Hypothalamus (tissue), 51 donors: Measurements from ENCODE around the gene CCDC188.

Source experiments
- DNase-seq, 51 donors: peaks; one replicate each; lab custom pipeline; 2025; lab: John Stamatoyannopoulos, UW

Gene CCDC188

GRCh38 chr22:20137113-20137512 is 13.7 kb downstream of the CCDC188 start:
- no peak for DNase-seq

- DNase-seq, result no peak
Measured at GRCh38 chr22:20136603-20136873, 14.3 kb downstream of the CCDC188 start.

DNA sequence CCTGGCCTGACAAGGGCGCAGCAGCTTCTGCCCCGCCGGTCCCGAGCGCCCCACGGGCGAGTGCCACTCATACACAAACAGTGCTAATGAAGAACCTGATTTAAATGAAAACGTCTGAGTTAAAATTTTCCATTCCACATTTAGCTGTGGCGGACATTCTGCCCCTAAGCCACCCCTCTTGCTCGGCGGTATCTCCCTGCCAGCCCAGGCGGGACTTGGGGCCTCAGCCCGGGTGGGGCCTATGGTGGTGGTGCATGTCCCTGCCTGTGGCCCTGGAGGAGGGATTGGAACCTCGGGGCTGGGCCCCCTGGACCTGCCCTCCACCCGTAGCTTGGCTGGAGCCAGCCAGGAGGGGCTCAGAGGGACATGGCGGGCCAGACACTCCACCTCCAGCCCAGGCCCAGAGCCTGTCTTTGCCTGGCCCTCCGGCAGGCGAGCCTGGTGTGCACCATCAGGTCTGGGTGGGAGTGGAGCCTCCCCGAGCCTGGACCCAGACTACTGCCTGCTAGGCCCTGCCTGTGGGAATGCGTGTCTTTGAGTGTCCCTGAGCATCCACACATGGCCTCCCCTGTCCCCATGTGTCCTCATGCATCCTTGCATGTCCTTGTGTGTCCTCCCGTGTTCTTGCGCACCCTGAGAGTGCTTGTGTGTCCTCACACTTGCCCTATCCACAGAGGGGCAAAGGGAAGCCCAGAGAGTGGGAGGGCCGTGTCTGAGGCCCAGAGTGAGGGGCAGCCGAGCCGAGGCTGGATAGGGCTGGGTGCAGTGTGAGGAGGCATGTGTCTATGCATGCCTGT is 14.9 kb downstream of the CCDC188 start:
- no peak for DNase-seq

- no peak for DNase-seq
Measured at GRCh38 chr22:20135265-20135664, 15.6 kb downstream of the CCDC188 start.

- DNase-seq, result no peak
Measured at GRCh38 chr22:20133930-20134549, 16.8 kb downstream of the CCDC188 start.

- no peak for DNase-seq
Measured at GRCh38 chr22:20132686-20133246, 18.1 kb downstream of the CCDC188 start.

- peak in 11 of 51 donors; percentile 17 to 61 (median 43) for DNase-seq
Measured at GRCh38 chr22:20131859-20132685, 18.8 kb downstream of the CCDC188 start.

DNA sequence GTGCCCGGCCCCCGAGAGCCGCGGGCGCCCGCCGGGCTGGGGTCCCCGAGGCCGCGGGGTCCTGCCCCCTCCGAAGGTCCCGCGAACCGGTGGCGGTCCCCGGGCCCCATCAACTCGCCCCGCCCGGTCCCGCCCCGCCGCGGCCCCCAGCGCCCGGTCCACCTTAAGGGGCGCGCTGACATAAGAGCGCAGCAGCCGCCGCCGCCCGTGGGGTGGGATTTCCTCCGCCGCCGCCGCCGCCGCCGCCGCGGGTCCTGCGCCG is 19.3 kb downstream of the CCDC188 start, which contains the start of gene ZDHHC8:
ZDHHC8 (plus strand) TSS at position 208 of the 262 bp plus-strand sequence. CDS start 144 bp downstream, outside the sequence.
- peak in 18 of 51 donors; percentile 14 to 66 (median 45) for DNase-seq

- peak; percentile 11 to 90 (median 75) for DNase-seq
Measured at GRCh38 chr22:20130731-20131596, 19.9 kb downstream of the CCDC188 start.

GRCh38 chr22:20130319-20130718 is 20.5 kb downstream of the CCDC188 start:
- DNase-seq, result no peak

GRCh38 chr22:20129747-20130014 is 21.2 kb downstream of the CCDC188 start:
- no peak for DNase-seq

- peak in 11 of 51 donors; percentile 12 to 38 (median 29) for DNase-seq
Measured at GRCh38 chr22:20128902-20129746, 21.7 kb downstream of the CCDC188 start.

GRCh38 chr22:20128619-20128901 is 22.3 kb downstream of the CCDC188 start:
- DNase-seq, result no peak

DNA sequence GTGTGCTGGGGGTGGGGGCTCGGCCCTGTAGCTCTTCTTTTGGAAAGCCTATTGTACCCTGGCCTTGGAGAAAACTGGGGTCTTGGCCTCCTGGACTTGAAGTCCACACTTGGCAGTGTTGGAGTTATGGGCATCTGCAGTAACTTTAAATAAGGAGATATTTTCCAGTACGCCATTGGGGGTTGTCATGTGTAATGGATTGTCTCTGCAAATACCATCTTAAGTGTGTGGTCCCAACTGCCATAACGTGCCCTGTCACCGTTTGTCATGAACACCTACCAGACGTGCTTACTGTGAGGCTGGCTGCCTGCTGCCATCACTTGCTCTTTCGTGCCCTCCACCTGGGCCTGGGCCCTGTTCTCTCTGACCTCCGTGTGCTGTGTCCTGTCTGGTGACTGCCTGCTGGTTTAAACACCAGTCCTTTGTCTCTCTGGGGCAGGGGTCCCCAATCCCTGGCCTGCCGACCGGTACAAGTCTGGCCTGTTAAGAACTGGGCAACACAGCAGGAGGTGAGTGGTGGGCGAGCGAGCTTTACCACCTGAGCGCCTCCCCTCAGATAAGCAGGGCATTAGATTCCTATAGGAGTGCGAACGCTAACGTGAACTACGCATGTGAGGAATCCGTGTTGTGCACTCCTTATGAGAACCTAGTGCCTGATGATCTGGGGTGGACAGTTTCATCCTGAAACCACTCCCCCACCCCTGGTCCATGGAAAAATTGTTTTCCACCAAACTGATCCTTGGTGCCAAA is 22.8 kb downstream of the CCDC188 start:
- DNase-seq, result no peak

DNA sequence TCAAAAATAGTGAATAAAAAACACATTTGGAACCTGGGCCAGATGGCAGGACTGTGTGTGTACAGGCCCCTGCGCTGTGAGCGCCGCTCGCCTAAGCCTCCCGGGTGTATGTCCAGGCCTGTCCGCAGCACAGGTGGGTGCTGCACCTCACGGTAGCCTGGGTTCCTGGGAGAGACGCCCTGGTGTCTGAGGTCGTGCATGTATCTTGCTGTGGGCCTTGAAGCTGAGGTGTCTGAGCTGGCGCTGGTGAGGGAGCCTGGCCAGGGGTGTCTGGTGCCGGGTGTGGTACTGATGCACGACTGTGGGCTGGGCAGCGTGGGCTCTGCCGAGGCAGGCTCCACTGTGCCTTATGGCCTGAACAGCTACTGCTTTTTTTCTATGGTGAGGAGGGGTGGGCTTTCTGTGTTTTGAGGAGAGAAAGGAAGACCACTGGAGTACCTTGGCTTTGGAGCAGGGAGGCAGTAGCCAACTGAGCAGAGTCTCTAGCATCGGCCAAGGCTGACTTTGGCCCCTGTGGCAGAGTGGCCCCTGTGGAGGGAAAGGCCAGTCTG is 23.5 kb downstream of the CCDC188 start:
- DNase-seq, result no peak

DNA sequence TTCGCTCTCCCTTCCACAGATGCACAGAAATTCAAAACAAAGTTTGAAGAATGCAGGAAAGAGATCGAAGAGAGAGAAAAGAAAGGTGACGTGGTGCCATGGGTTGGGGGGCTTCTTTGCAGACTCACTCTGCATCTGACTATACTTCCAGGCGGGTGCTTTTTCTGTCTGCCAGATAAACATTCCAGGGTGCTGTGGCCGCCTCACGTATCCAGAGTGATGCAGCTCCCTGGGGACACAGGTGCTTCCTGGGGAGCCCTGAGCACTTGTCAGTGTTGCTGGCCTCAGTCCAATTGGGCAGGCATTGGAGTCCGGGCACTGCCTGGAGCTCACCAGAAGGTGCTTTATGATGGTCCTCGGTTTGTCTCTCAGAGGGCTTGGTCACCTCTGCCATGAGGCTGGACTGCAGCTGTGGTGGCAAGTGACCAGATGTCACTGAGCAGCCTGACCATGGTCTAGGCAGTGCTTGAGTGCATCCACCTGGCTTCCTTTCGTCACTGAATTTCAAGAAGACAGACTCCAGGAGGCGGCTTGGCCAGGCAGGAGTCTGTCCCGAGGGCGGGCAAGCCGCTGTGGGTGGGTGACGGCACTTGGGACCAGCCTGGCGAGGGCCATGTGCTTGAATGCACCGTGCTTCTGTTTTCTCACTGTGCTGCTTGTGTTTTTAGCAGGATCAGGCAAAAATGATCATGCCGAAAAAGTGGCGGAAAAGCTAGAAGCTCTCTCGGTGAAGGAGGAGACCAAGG is 24.4 kb downstream of the CCDC188 start:
- no peak for DNase-seq

DNA sequence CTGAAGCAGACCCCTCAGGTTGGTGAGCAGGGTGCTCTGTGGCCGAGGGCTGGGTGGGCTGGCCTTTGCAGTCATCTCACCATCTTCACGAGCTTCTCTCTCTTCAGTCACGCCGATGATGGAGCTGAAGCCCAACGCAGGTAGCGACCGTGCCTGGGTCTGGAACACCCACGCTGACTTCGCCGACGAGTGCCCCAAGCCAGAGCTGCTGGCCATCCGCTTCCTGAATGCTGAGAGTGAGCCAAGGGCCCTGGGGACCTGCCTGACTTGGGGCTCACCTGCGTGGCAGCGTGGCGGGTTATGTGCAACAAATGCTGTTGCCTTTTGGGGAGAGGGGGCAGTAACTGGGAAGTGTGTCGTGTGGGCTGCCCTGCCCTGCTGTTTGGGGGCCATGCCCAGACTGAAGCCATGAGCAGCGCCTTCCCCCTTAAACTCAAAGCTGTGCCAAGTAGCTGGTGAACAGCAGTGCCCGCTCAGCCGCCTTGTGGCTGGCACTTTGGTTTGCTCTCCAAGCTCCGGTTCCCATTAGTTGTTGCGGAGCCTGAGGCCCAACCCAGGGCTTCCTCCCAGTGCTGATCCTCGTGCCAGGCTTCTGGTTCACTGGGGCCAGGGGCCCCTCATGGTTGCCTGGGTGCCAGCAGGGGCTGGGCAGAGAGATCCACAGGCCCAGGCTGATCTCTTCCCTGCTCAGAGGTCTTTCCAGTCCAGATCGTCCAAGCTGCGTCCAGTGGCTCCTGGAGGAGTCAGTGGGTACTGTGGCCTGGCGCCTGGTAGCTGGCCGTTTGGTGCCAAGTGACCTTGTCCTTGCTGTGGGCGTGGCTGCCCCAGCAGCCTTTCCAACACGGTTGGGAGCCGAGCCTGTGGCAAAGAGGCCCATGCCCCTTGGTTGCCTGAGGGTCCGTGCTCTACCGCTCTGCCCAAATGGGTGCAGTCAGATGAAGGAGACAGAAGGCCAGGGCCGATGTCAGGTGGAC is 25.4 kb downstream of the CCDC188 start:
- no peak for DNase-seq
